BLaER1 treated with 17β-estradiol and CSF1 and Interleukin-3, amounts not matched to agents 10 nM and 100 nM (cell line): ENCODE measurements around the gene ZBTB16.
A peak's percentile ranks its signal among the peaks of the same experiment; 100 is the strongest.

Source experiments
- H3K27ac ChIP-seq, 11 experiments: shearing (Covaris generic); formaldehyde crosslinking; 2 replicates each; pipeline ENCODE4 v1.8.1; 2022
- H3K27me3 ChIP-seq, 11 experiments: shearing (Covaris generic); formaldehyde crosslinking; 2 replicates each; pipeline ENCODE4 v1.8.1; 2022
- H3K36me3 ChIP-seq, 11 experiments: shearing (Covaris generic); formaldehyde crosslinking; 2 replicates each; pipeline ENCODE4 v1.8.1; 2022
- H3K4me1 ChIP-seq, 10 experiments: shearing (Covaris generic); formaldehyde crosslinking; 2 replicates each; pipeline ENCODE4 v1.8.1; 2022
- H3K4me2 ChIP-seq, 11 experiments: shearing (Covaris generic); formaldehyde crosslinking; 2 replicates each; pipeline ENCODE4 v1.8.1; 2022
- H3K4me3 ChIP-seq, 10 experiments: shearing (Covaris generic); formaldehyde crosslinking; 2 replicates each; pipeline ENCODE4 v1.8.1; 2022
- H3K9ac ChIP-seq, 11 experiments: shearing (Covaris generic); formaldehyde crosslinking; 2 replicates each; pipeline ENCODE4 v1.8.1; 2022
- H3K9me3 ChIP-seq, 11 experiments: shearing (Covaris generic); formaldehyde crosslinking; replicated peaks in 1 of 11; 2 replicates each; pipeline ENCODE4 v1.8.1; 2022
- H4K20me1 ChIP-seq, 11 experiments: shearing (Covaris generic); formaldehyde crosslinking; 2 replicates each; pipeline ENCODE4 v1.8.1; 2022
- Cebpa-rat ChIP-seq, 11 experiments: shearing (Covaris generic); IDR thresholded peaks; 2 replicates each; pipeline ENCODE4 v1.8.1; 2022

Gene ZBTB16

GRCh38 chr11:114059278-114059983 is at the start of gene ZBTB16:
ZBTB16 (plus strand) TSS chr11:114059711; CDS start chr11:114063301, 3,590 bp downstream.
- Histone ChIP-seq H3K4me2 (peak within 1 kb of the TSS; percentile 76 to 93 (median 89)), H3K27me3 (peaks cover 67 to 83% (median 78%) of the 10 kb centered on the region in 11 experiments), H3K9ac (peak within 1 kb of the TSS in 2 of 11 experiments; percentile 41 to 48; a peak in 1 of 22 replicates)

GRCh38 chr11:114010931-114011330 is 48.6 kb upstream of the ZBTB16 start:
- peaks cover 0 to 3% (median 0%) of the 10 kb centered on the region in 11 experiments; a peak in 1 of 22 replicates for H4K20me1 ChIP-seq
- no peaks in the 10 kb centered on the region for H3K4me1 ChIP-seq
- no peaks in the 10 kb centered on the region for H3K36me3 ChIP-seq
- H3K9me3 ChIP-seq, result no peaks in the 10 kb centered on the region
- no peak overlapping the region for H3K9ac ChIP-seq
- H3K27ac ChIP-seq, result no peak overlapping the region
- H3K4me2 ChIP-seq, result no peak overlapping the region
- H3K4me3 ChIP-seq, result no peak overlapping the region
- no peaks in the 10 kb centered on the region for H3K27me3 ChIP-seq
- TF ChIP-seq Cebpa-rat (IDR thresholded peaks at IDR 0.05), result no peak

More at GRCh38 chr11:114059278-114059983, at the start of gene ZBTB16:
- Histone ChIP-seq H4K20me1 (peaks cover 0 to 54% (median 16%) of the 10 kb centered on the region in 11 experiments; a peak in 17 of 22 replicates), H3K4me1 (peaks cover 0 to 18% (median 10%) of the 10 kb centered on the region in 10 experiments; a peak in 10 of 20 replicates), H3K27ac (no peak within 1 kb of the TSS), H3K9me3 (peaks cover 28 to 39% (median 35%) of the 10 kb centered on the region in 11 experiments), H3K36me3 (no peaks in the 10 kb centered on the region), H3K4me3 (peak within 1 kb of the TSS; percentile 53 to 69 (median 59))
- no peak for TF ChIP-seq Cebpa-rat (IDR thresholded peaks at IDR 0.05)

GRCh38 chr11:114011443-114011842 is 48.1 kb upstream of the ZBTB16 start:
- Histone ChIP-seq H3K27me3 (no peaks in the 10 kb centered on the region), H3K36me3 (no peaks in the 10 kb centered on the region), H3K9me3 (no peaks in the 10 kb centered on the region), H3K4me1 (no peaks in the 10 kb centered on the region), H3K27ac (no peak overlapping the region), H3K9ac (no peak overlapping the region), H3K4me2 (no peak overlapping the region), H3K4me3 (no peak overlapping the region), H4K20me1 (peaks cover 0 to 3% (median 0%) of the 10 kb centered on the region in 11 experiments; a peak in 1 of 22 replicates)
- TF ChIP-seq Cebpa-rat (IDR thresholded peaks at IDR 0.05), result no peak

- H3K4me2 ChIP-seq, result no peak overlapping the region
- H3K4me1 ChIP-seq, result no peaks in the 10 kb centered on the region
- no peak overlapping the region for H3K9ac ChIP-seq
- no peak for TF ChIP-seq Cebpa-rat (IDR thresholded peaks at IDR 0.05)
- no peaks in the 10 kb centered on the region for H3K27me3 ChIP-seq
- peaks cover 0 to 3% (median 0%) of the 10 kb centered on the region in 11 experiments; a peak in 1 of 22 replicates for H4K20me1 ChIP-seq
- H3K36me3 ChIP-seq, result no peaks in the 10 kb centered on the region
- no peak overlapping the region for H3K27ac ChIP-seq
- no peak overlapping the region for H3K4me3 ChIP-seq
- H3K9me3 ChIP-seq, result no peaks in the 10 kb centered on the region
These were observed 44.4 kb upstream of the ZBTB16 start for GRCh38 chr11:114015117-114015516.

- no peak for TF ChIP-seq Cebpa-rat (IDR thresholded peaks at IDR 0.05)
- Histone ChIP-seq H3K4me2 (no peak overlapping the region), H4K20me1 (no peaks in the 10 kb centered on the region), H3K9ac (no peak overlapping the region), H3K36me3 (no peaks in the 10 kb centered on the region), H3K4me1 (no peaks in the 10 kb centered on the region), H3K9me3 (no peaks in the 10 kb centered on the region), H3K27ac (no peak overlapping the region), H3K27me3 (no peaks in the 10 kb centered on the region), H3K4me3 (no peak overlapping the region)
These were observed 42.5 kb upstream of the ZBTB16 start for GRCh38 chr11:114016986-114017385.

GRCh38 chr11:114017723-114018122 is 41.8 kb upstream of the ZBTB16 start:
- Histone ChIP-seq H3K4me3 (no peak overlapping the region), H3K4me1 (no peaks in the 10 kb centered on the region), H3K27ac (no peak overlapping the region), H3K27me3 (no peaks in the 10 kb centered on the region), H3K4me2 (no peak overlapping the region), H4K20me1 (no peaks in the 10 kb centered on the region), H3K9me3 (no peaks in the 10 kb centered on the region), H3K36me3 (no peaks in the 10 kb centered on the region), H3K9ac (no peak overlapping the region)
- no peak for TF ChIP-seq Cebpa-rat (IDR thresholded peaks at IDR 0.05)

- Histone ChIP-seq H3K4me2 (no peak overlapping the region), H3K27me3 (no peaks in the 10 kb centered on the region), H3K36me3 (no peaks in the 10 kb centered on the region), H4K20me1 (no peaks in the 10 kb centered on the region), H3K9me3 (no peaks in the 10 kb centered on the region), H3K4me3 (no peak overlapping the region), H3K4me1 (no peaks in the 10 kb centered on the region), H3K27ac (no peak overlapping the region), H3K9ac (no peak overlapping the region)
- no peak for TF ChIP-seq Cebpa-rat (IDR thresholded peaks at IDR 0.05)
These were observed 40.5 kb upstream of the ZBTB16 start for GRCh38 chr11:114019046-114019445.

- H3K4me1 ChIP-seq, result no peaks in the 10 kb centered on the region
- H3K9me3 ChIP-seq, result no peaks in the 10 kb centered on the region
- no peaks in the 10 kb centered on the region for H4K20me1 ChIP-seq
- H3K4me3 ChIP-seq, result no peak overlapping the region
- no peak overlapping the region for H3K4me2 ChIP-seq
- H3K27ac ChIP-seq, result no peak overlapping the region
- TF ChIP-seq Cebpa-rat (IDR thresholded peaks at IDR 0.05), result no peak
- H3K36me3 ChIP-seq, result no peaks in the 10 kb centered on the region
- no peaks in the 10 kb centered on the region for H3K27me3 ChIP-seq
- no peak overlapping the region for H3K9ac ChIP-seq
These were observed 39.9 kb upstream of the ZBTB16 start for GRCh38 chr11:114019574-114019973.

GRCh38 chr11:114025329-114025907 is 34.1 kb upstream of the ZBTB16 start:
- no peak for TF ChIP-seq Cebpa-rat (IDR thresholded peaks at IDR 0.05)
- H3K4me1 ChIP-seq, result no peaks in the 10 kb centered on the region
- H3K27me3 ChIP-seq, result no peaks in the 10 kb centered on the region
- no peak overlapping the region for H3K9ac ChIP-seq
- no peak overlapping the region for H3K27ac ChIP-seq
- H3K36me3 ChIP-seq, result no peaks in the 10 kb centered on the region
- no peak overlapping the region for H3K4me3 ChIP-seq
- no peaks in the 10 kb centered on the region for H3K9me3 ChIP-seq
- H4K20me1 ChIP-seq, result 0 out of 22 replicates have a peak, but pooled peaks cover 0 to 5% (median 0%) of the 10 kb centered on the region in 11 experiments
- no peak overlapping the region for H3K4me2 ChIP-seq
